GM12872 (cell line): ENCODE results near the gene GJA5.

Experiments used
- TF ChIP-seq, protein P1 (sequence below): IDR thresholded peaks from 3 replicates; pipeline ENCODE4 v1.5.1; 2011; ENCODE audit warnings: low read depth, mild to moderate bottlenecking, low read length, moderate library complexity; ENCODE audit not compliant: insufficient read depth

The GJA5 gene

GRCh38 chr1:147762233-147763024 lies 2.0 kb upstream of the GJA5 start:
- TF ChIP-seq, protein P1, sequence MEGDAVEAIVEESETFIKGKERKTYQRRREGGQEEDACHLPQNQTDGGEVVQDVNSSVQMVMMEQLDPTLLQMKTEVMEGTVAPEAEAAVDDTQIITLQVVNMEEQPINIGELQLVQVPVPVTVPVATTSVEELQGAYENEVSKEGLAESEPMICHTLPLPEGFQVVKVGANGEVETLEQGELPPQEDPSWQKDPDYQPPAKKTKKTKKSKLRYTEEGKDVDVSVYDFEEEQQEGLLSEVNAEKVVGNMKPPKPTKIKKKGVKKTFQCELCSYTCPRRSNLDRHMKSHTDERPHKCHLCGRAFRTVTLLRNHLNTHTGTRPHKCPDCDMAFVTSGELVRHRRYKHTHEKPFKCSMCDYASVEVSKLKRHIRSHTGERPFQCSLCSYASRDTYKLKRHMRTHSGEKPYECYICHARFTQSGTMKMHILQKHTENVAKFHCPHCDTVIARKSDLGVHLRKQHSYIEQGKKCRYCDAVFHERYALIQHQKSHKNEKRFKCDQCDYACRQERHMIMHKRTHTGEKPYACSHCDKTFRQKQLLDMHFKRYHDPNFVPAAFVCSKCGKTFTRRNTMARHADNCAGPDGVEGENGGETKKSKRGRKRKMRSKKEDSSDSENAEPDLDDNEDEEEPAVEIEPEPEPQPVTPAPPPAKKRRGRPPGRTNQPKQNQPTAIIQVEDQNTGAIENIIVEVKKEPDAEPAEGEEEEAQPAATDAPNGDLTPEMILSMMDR = no peak

DNA sequence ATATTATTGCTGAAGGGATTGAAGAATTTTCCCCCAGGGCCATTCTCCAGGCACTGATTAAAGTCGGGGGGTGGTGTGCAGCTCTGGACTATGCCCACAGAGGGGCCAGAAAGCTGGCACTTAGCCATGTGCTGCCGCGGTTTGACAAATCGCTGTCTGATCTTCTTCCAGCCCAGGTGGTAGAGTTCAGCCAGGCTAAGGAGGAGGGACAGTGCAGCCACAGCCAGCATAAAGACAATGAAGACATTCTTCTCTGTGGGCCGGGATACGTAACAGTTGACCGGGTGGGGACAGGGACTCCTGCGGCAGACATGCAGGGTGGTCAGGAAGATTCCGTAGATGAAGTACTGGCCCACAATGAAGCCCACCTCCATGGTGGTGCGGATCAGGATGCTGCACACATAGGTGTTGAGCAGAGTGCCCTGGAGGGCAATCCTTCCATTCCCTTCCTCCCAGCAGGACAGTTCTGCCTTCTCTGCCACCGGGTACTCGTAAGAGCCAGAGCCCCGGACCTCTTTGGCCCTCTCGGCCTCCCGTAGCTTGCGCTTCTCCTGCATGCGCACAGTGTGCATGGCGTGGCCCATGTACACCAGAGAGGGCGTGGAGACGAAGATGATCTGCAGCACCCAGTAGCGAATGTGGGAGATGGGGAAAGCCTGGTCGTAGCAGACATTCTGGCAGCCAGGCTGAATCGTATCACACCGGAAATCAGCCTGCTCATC lies 1.9 kb downstream of the GJA5 start:
- TF ChIP-seq, protein P1 = no peak

DNA sequence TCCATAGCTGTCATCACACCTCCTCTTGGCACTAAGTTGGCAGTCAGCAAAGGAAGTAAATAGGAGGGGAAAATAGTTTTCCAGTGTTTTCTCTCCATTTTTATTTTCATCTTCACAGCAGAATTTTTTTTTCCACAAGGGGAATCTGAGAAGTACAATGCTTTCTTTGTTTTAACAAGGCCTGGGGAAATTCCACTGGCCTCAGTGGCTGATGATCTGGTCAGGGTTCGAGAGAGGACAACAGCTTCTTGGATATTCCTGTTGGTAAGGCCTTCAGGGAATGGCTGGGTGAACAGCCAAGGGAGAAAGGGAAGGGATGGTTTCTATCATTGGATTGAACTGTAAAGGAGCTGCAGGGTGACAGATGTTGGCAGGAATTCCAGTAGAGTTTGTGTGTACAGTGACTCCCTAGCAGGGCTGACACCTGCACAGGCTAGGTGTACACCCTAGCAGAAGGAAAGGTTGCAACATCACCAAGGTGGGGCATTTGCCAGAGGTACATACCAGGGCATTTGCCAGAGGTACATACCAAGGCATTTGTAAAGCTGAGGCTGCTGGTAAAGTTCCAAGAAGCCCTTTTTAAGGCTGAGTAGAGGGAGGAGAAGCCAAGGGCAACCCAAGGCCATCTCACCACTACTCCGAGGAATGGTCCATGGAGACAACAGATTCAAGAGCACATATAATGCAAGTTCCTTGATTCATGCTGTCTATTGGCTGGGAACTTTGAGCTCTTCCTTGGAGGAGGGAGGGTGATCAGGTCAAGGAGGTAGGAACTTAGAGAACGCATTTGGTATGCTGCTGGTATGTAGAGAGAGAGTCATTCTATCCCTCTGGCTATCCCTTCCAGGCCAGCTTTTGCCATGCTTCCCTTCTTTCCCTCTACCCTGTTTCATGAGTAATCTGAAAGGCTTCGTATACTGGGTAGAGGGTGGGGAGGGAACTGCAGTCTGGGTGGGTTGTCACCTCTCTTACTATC lies 3.1 kb downstream of the GJA5 start:
- TF ChIP-seq, protein P1 = no peak

DNA sequence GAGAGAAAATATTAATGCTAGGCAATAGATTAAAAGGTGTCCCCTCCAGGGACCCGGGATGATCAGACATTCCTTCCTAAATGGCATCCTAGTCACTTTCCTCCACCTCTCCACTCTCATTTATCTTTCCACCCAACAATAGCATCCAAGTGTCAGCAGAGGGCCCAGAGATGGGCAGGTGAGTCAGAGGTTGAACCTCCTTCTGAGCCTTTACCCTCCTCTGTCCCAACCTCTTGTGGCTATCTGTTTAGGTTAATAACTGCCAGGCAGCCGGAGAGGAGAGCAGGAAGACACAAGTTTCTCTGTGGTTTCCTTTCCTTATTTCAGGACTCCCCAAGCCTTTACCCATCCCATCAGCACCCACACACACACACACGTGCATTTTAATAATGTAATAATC lies 4.1 kb downstream of the GJA5 start:
- TF ChIP-seq, protein P1 = no peak

- TF ChIP-seq, protein P1 = no peak
These were observed 5.7 kb downstream of the GJA5 start for GRCh38 chr1:147754661-147755060.

DNA sequence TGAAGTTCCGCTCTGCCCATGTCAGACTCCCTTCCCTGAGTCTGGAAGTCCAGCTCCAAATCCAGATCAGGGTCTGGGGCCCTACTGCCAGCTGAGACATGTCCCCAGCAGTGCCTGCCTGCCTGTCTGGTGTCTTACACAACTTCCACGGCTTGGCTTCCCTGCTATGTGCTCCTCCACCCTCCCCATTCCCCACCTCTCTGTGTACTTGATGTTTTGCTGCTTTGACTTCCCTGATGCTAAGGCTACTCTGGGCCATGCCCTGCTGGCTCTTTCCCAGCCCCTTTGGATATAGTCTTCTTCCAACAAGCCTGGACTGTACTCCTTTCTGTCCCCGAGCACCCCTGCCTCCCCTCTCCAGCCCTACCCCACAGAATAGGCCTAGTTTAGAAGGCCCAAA lies 7.3 kb downstream of the GJA5 start:
- TF ChIP-seq, protein P1 = no peak

DNA sequence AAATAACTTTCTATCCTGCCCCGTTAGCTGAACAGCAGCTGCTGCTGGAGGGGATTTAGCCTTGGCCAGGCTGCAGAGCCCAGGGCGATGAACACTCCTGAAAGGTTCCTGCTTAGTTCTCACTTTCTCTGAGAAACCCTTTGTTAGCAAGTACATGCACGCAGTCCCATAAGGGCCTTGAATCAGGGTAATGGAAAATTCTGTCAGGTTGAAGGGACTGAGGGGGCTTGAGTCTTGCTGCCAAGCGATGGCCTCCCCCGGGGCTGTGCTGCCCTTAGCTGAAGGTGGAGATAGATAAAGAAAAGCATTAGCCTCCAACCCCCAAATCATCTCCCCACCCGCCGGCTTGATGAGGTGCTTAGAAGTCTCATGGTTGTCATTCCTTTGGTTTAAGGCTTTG lies 7.9 kb downstream of the GJA5 start:
- TF ChIP-seq, protein P1 = no peak
